GM11168 (cell line): ENCODE results near the gene C1orf74.

ENCODE experiments used
- in situ Hi-C: fragments of 300-500 bp; cut with MboI; formaldehyde crosslinking; loops from one replicate; pipeline ENCODE4 v1.12.0; 2022; ENCODE audit warnings: low sequenced_read_pairs; ENCODE audit not compliant: unreplicated experiment

C1orf74 gene

DNA sequence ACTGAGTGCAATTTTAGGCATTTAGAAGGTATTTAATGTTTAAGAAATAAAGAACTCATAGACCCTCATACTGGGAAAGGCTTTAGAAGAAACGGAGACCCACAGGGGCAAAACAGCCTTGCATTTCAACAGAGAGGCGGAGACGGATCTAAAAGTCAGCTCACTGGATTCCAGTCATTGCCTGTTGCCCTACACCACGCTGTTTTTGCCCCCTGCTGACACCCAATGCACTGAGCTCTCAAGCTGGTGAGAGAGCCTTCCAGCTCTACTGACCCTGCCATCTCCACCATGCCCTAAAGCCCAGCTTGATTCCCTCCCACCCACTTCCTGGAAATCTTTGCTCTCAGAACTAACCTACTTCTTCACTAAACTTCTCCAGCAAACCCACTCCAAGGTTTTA lies 35.7 kb downstream of the C1orf74 start:
- in situ Hi-C loops: no loop called here

DNA sequence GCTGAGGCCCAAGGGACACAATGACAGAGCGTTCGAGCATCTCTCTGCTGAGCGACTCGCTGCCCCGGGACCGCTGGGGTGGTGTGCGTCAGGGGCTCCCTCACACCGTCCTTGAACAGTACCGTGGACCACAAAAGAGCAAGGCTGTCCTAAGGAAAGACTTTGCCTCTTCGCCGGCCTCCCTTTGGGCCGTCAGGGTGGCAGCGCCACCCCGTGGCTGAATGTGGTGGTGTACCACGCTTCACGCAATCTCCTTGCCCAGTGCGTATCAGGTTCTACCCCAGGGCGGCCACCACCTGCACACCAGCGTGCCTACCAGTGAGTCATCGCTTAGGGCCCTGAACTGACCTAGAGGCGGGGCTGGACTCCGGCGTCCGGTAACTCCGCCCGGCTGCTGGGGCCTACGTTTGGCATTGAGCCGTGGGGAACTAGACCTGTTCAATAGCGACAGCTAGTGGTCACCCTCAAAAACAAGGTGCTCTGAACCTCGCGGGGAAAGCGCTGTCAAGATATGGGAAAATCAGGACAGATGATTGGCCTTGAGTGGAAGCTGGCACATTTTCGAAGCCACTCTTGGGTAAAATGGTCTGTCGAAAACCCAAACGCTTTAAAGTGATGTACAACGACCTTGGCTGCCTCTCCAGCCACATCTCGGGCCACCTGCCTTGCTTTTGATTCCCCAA lies 36.6 kb downstream of the C1orf74 start:
- in situ Hi-C loops: no loop called here

DNA sequence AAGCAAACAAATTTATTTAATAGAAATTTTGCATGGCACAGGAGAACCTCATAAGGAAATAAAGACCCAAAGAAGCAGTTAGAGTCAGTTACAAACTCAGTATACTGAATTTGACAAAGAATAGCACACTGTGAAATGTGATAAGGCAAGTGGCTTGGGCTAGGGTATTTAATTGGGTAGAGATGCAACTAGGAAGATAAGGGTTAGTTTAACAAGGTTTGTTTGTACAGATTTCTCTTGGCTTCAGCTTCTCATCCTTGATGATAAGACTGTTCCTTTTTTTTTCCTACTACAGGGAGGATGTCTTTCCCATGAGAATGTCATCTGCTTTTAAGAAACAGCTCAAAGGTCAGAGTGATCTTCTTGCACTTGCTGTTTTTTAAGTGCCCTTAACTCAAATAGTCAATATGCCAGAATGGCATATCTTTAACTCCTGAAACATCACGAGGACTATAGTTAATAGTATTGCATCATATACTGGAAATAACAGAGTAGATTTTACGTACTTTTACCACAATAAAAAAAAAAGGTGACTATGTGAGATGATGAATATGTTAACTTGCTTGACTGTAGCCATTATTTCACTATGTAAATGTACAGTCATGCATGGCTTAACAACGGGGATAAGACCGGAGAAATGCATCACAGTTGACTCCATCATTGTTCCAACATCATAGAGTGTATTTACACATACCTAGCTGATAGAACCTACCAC lies 37.8 kb downstream of the C1orf74 start:
- in situ Hi-C loops: no loop called here

DNA sequence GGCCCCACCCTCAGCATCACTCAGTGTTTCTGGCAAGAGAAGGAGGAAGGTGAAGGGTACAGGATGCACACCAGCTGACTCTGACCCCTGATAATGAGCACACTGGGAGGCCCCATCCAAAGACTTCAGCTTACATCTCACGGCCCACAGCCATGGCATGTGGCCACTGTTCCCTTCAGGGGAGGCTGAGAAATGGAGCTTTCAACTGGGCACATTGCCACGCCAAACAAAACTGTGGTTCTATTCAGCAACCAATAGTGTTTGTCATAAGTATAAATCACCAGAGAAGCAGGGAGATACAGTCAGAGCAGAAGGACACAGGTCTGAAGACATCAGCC lies 41.2 kb downstream of the C1orf74 start:
- in situ Hi-C loops: no loop called here

DNA sequence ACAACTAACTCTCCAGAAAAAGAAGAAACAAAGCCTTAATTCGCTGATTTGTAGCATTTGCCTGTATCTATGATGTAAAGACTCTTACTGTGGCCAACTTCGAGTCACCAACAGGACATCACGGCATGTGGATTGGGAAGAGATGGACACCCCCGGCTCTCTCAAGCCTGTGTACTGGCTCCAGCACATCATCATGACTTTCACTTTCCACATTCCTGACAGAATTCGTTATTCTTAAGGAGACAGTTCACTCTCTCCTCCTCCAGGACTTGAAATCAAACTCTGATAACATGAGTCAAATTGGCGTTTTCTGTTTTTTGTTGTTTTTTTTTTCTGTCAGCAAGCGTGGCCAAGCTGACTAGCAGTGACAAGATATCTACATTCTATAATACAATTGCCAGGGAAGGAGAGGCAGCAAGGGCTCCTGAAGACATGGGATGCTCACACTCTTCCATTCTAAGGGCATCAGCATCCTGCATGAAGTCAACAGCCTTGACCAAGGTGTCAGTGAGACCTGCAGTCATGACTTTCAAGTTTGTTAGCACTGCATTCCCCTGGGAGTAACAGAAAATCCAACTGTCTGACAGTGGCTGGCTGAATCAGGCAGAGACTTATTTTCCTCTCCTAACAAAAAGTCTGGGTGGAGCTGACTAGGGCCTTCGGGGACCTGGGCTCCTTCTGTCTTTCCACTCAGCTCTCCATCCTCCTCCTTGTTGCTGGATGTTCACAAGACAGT lies 41.8 kb downstream of the C1orf74 start:
- in situ Hi-C loops: no loop called here

DNA sequence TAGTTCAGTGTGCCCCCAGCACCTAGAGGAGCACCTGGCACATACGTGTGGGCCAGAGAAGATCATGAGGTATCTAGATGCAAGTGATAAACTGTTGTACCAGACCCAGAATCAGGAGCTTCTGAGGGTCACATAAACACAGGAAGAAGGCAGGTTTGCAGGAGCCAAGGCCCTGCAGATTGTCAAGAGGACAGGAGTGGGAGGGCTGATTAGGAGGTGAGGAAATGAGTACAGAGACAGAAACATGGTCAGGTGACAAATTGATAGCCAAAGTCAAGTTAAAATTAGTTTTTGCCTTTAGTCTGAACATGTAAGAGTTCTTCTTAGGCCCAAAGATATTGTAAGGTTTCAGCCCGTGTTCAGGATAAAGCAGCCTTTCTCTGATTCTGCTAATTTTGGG lies 42.5 kb downstream of the C1orf74 start:
- in situ Hi-C loops: no loop called here

DNA sequence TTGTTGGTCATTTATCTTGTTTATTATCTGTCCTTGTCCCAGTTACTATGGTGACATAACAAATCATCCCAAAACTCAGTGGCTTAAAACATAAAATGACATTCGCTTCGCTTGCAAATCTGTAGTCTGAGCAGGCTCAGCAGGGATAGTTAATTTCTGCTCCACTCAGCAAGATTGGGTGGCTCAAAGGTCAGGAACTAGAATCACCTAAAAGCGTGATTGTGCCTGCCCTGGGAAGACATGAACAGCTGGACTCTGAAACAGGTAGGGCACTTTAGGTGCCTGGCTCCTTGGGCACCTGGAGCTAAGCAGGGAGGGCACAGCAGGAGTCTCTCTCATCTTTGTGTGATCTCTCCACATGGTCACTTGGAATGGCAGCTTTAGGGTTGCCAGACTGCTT lies 43.2 kb downstream of the C1orf74 start:
- in situ Hi-C loops: no loop called here

DNA sequence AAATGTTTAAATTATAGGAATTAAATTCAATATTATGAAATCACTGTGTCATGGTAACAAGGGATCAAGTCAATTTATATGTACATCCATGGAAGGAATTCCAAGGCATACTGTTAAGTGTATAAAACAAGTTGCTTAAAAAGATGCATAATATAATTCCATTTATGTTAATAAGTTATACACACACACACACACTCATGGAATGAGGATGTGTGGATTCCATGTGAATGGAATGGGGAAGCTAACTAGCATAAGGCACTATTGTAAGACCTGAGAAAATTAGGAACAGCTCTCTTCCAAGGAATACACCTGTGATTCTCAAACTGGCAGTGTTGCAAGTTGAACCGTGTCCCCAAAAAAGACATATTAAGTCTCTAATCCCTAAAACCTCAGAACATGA lies 46.1 kb downstream of the C1orf74 start:
- in situ Hi-C loops: no loop called here

DNA sequence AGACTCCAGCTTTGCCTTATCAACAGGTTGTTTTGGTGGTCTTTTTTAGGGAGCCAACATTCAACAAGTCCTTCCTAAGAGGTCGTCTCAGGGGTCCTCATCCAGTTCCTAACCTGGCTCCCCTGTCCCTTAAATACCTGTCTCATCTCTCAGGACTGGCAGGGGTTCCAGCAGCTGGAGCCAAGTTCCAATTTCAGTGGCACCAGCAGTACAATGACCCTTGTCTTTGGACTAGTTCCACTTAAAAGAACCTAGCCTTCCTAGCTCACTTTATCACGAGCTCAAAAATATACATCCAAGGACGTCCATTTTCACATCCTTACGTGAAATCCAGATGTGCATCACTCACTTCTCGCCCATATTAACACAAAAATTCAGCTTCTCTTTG lies 47.2 kb downstream of the C1orf74 start:
- in situ Hi-C loops: no loop called here

DNA sequence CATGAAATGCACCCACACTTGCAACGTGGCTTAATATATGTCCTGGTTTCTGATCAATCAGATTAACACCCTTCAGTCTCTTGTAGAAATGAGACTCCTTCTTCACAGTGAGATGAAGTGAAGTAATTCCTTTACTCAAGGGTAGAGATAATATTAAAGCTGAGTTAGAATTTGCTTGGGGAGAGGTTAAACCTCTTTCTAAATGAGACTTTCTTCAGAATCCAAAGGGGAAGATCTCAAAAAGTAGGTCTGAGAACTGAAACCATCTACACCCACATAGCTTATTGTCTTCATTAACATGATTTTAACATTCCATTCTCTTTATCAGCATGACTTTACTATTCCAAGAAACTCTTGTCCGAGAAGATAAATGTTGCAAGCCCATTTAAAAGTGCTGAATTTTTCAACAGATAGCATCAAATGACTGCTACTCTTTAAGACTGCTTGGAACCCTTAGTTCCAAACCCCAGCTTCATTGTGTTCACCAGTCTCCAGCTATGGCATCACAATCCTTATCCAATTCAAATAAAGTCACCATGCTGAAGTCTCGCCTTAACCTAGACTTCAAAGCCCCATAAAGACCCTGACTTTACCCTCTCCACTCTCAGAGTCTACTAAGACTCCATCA lies 47.8 kb downstream of the C1orf74 start:
- in situ Hi-C loops: no loop called here

DNA sequence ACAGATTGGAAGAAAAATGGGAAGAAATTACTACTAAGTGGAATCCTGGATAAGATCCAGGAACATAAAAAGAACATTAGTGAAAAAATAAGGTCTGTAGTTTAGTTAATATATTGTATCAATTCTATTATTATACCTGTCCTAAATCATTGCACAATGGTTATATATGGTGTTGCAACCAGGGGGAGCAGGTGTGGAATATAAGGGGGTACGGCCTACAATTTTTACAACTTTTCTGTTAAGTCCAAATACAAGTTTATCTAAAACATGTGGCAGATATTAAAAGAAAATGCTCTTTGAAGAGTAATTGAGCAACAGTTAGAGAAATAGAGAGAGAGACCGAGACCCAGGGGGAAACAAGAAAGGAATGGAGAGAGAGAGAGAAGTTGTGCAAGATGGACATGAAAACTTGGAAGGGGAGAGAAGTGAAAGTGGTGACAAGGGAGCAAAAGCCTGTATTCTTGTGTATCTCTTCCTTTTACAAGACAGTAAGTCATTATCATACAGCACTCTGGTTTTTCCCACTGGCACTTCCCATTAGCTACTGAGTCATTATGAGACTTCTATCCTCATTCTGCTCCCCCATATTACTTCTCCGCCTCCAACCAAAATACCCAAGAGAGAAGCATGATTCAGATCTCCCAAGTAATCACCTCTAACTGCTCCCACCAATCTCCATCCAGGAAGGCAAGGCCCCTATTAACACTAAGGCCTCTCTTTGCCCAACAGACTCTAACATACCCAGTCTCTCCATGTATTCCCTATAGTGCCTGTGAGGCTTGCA lies 50.8 kb downstream of the C1orf74 start:
- in situ Hi-C loops: no loop called here

DNA sequence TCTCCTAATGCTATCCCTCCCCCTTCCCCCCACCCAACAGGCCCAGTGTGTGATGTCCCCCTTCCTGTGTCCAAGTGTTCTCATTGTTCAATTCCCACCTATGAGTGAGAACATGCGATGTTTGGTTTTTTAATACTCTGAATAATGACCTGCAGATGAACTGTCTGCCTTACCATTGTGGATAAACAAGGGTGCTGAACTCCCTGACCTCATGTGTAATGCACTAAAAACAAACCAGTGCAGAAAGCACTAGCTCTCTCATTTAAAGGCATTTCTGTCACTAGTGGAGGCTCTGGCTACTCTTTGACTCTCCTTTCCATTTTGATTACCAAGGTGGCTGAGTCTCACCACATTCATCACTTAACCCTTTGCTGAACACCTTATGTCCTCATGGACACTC lies 51.6 kb downstream of the C1orf74 start:
- in situ Hi-C loops: no loop called here

DNA sequence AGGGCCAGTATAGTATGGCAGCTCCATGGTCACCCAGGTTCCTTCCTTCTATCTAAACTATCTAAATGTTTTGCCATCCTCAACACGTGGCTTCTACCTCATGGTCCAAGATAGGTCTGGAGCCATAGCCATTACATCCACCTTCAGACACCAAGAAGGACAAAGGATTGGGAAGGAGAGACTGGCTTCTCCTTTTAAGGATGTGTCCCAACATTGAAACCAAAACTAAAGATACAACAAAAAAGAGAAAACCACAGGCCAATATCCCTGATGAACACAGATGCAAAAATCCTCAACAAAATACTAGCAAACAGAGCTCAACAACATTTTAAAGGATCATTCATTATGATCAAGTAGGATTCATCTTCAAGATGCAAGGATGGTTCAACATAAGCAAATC lies 54.9 kb downstream of the C1orf74 start:
- in situ Hi-C loops: no loop called here
